ENCODE measurements around the gene GID8. TPM values are rescaled to one million over a fixed set of nuclear protein-coding genes. Genes with fewer than 3 reads are reported as not detected.
"Not testable (repeated sequence)": the region's sequence is repeated elsewhere in the genome, so short reads cannot be mapped to it uniquely, and the experiment has no call there.

GID8 gene
- total and polyA plus RNA-seq, 2 of the 13 experiments (the other 11 are each of a cell fraction or from before 2014, with no cell fraction given): 39.6 to 59.8 TPM

DNA sequence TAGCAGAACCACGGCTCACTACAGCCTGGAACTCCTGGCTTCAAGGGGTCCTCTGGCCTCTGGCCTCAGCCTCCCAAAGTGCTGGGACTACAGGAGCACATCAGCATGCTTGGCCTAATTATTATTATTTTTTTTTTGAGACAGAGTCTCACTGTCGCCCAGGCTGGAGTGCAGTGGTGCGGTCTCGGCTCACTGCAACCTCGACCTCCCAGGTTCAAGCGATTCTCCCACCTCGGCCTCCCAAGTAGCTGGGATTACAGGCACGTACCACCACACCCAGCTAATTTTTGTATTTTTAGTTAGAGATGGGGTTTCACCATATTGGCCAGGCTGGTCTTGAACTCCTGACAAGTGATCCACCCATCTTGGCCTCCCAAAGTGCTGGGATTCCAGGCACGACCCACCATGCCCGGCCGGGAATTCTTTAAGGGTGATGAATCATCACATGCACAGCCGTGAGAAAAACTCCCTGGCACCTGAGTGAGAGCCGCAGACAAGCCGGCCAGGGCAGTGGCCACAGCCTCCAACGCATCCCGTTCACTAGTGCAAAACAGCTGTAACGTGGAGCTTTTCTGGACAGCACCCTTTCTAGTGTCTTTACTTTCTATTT lies 14.8 kb upstream of the GID8 start:
- H3K9me3 ChIP-seq (ENCODE audit: low read length); CTCF ChIA-PET (ENCODE audit: low intra/inter-chr PET ratio, low total read pairs); BruUV-seq (replicated peaks); intact Hi-C loops (cut with micrococcal nuclease; ENCODE audit: unreplicated experiment); ATAC-seq; FAIRE-seq; H3K27me3 ChIP-seq (ENCODE audit: control insufficient read depth in 1 of 2, insufficient read depth in 2 of 2, low read length in 2 of 2); H2AFZ ChIP-seq (ENCODE audit: low read length); in situ Hi-C loops (cut with HindIII; ENCODE audit: extremely low pct_ligation_motif_present, low pct_unique_long_range_greater_than_20kb): not testable (repeated sequence)
- H3K36me3 ChIP-seq (replicated peaks in 1 of 2; ENCODE audit: control insufficient read depth in 1 of 2, insufficient read depth in 2 of 2, low read length in 2 of 2): peaks cover 0 to 12% of the 10 kb centered on the region in 2 experiments; a peak in 1 of 5 replicates
- peaks cover 76% of the 10 kb centered on the region for H4K20me1 ChIP-seq (ENCODE audit: insufficient read depth, low read length)
- H3K9ac ChIP-seq (ENCODE audit: insufficient read depth, low read depth, low read length): peak overlapping the region; percentile 98
- peak overlapping the region; percentile 87 to 99 (median 97) for H3K4me3 ChIP-seq (replicated peaks in 1 of 3; ENCODE audit: insufficient read depth in 1 of 3, low read depth in 2 of 3, low read length in 3 of 3)
- peak; percentile 80 for DNase-seq (ENCODE audit: low spot score)
- WGBS (ENCODE audit: low lambda C conversion rate): 31% methylated on average over 17 of the region's 17 CpGs
- H3K4me2 ChIP-seq (ENCODE audit: low read depth, low read length): peak overlapping the region; percentile 89
- H3K4me1 ChIP-seq (ENCODE audit: insufficient read depth, low read length): peaks cover 70% of the 10 kb centered on the region
- H3K79me2 ChIP-seq (ENCODE audit: insufficient read depth, low read length): peaks cover 99% of the 10 kb centered on the region
- POLR2A ChIA-PET: interaction anchor here (1.3 to 6.4 kb wide), 7 partner anchors 9 to 48 kb away, joined by 4 to 118 read pairs (median 5); partner anchors contain the start of genes GID8 and SLC17A9
- H3K27ac ChIP-seq (ENCODE audit: extremely low read length, insufficient read depth, low read length): peak overlapping the region; percentile 90
- TF ChIP-seq ZFP90 (CRISPR knock-in tag; IDR thresholded peaks at IDR 0.05; ENCODE audit: borderline replicate concordance) (peak; percentile 71; the same call in 1 of the 2 replicates), AGO2 (optimal IDR thresholded peaks at IDR 0.05; ENCODE audit: low read depth, low read length) (peak; percentile 44), ZBTB38 (CRISPR knock-in tag; IDR thresholded peaks at IDR 0.05) (peak; percentile 83), SIN3A (IDR thresholded peaks at IDR 0.05; ENCODE audit: borderline replicate concordance, low read depth, low read length) (peak; percentile 78; the same call in 1 of the 2 replicates), ZNF333 (CRISPR knock-in tag; IDR thresholded peaks at IDR 0.05; ENCODE audit: borderline replicate concordance) (0 out of 2 replicates have a peak, but pooled peaks have one; percentile 43), ZMYM3 (CRISPR knock-in tag; IDR thresholded peaks at IDR 0.05) (peak; percentile 59; the same call in 1 of the 2 replicates), HMGXB3 (CRISPR knock-in tag; IDR thresholded peaks at IDR 0.05; ENCODE audit: borderline replicate concordance) (peak; percentile 36), ZSCAN12 (CRISPR knock-in tag; IDR thresholded peaks at IDR 0.05) (0 out of 2 replicates have a peak, but pooled peaks have one; percentile 8), RBM39 (IDR thresholded peaks at IDR 0.05; ENCODE audit: low read depth, low read length, poor library complexity, severe bottlenecking) (peak; percentile 63), FUBP1 (CRISPR knock-in tag; IDR thresholded peaks at IDR 0.05; ENCODE audit: borderline replicate concordance) (peak; percentile 72; the same call in 1 of the 2 replicates), MXD3 (CRISPR knock-in tag; IDR thresholded peaks at IDR 0.05) (0 out of 2 replicates have a peak, but pooled peaks have one; percentile 45), ZNF350 (CRISPR knock-in tag; IDR thresholded peaks at IDR 0.05; ENCODE audit: borderline replicate concordance, low read depth) (0 out of 2 replicates have a peak, but pooled peaks have one; percentile 67), ZNF264 (CRISPR knock-in tag; IDR thresholded peaks at IDR 0.05) (peak; percentile 99)
- TF ChIP-seq, protein P1, sequence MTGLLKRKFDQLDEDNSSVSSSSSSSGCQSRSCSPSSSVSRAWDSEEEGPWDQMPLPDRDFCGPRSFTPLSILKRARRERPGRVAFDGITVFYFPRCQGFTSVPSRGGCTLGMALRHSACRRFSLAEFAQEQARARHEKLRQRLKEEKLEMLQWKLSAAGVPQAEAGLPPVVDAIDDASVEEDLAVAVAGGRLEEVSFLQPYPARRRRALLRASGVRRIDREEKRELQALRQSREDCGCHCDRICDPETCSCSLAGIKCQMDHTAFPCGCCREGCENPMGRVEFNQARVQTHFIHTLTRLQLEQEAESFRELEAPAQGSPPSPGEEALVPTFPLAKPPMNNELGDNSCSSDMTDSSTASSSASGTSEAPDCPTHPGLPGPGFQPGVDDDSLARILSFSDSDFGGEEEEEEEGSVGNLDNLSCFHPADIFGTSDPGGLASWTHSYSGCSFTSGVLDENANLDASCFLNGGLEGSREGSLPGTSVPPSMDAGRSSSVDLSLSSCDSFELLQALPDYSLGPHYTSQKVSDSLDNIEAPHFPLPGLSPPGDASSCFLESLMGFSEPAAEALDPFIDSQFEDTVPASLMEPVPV (CRISPR knock-in tag; IDR thresholded peaks at IDR 0.05): peak; percentile 20; the same call in 1 of the 2 replicates
